HG02973 (cell line): ENCODE results near the gene AFMID.
"Not testable (repeated sequence)": the region's sequence is repeated elsewhere in the genome, so short reads cannot be mapped to it uniquely, and the experiment has no call there.

Experiments used
- ATAC-seq: cut with Tn5 transposase; IDR thresholded peaks from one replicate; pipeline ENCODE4 v1.9.1; 2021; ENCODE audit warnings: moderate library complexity; ENCODE audit not compliant: unreplicated experiment

AFMID gene

GRCh38 chr17:78219396-78220150 is 32.4 kb downstream of the AFMID start:
- ATAC-seq = no peak

GRCh38 chr17:78223061-78223460 is 35.9 kb downstream of the AFMID start:
- no peak for ATAC-seq

GRCh38 chr17:78223765-78224164 is 36.6 kb downstream of the AFMID start:
- ATAC-seq = no peak

DNA sequence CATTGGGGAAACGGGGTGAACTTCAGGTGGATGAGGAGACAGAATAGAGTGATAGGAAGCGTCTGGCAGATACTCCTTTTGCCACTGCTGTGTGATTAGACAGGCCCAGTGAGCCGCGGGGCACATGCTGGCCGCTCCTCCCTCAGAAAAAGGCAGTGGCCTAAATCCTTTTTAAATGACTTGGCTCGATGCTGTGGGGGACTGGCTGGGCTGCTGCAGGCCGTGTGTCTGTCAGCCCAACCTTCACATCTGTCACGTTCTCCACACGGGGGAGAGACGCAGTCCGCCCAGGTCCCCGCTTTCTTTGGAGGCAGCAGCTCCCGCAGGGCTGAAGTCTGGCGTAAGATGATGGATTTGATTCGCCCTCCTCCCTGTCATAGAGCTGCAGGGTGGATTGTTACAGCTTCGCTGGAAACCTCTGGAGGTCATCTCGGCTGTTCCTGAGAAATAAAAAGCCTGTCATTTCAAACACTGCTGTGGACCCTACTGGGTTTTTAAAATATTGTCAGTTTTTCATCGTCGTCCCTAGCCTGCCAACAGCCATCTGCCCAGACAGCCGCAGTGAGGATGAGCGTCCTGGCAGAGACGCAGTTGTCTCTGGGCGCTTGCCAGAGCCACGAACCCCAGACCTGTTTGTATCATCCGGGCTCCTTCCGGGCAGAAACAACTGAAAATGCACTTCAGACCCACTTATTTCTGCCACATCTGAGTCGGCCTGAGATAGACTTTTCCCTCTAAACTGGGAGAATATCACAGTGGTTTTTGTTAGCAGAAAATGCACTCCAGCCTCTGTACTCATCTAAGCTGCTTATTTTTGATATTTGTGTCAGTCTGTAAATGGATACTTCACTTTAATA is 37.3 kb downstream of the AFMID start:
- ATAC-seq = no peak

DNA sequence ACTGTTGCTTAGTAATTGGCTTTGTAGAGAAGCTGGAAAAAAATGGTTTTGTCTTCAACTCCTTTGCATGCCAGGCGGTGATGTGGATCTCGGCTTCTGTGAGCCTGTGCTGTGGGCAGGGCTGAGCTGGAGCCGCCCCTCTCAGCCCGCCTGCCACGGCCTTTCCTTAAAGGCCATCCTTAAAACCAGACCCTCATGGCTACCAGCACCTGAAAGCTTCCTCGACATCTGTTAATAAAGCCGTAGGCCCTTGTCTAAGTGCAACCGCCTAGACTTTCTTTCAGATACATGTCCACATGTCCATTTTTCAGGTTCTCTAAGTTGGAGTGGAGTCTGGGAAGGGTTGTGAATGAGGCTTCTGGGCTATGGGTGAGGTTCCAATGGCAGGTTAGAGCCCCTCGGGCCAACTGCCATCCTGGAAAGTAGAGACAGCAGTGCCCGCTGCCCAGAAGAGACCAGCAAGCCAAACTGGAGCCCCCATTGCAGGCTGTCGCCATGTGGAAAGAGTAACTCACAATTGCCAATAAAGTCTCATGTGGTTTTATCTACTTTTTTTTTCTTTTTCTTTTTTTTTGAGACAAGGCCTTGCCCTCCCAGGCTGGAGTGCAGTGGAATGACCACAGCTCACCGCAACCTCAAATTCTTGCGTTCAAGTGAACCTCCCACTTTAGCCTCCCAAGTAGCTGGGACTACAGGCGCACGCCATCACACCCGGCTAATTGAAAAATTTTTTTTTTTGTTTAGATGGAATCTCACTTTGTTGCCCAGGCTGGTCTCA is 38.1 kb downstream of the AFMID start:
- ATAC-seq = no peak

GRCh38 chr17:78226055-78226758 is 39.0 kb downstream of the AFMID start:
- no peak for ATAC-seq

GRCh38 chr17:78226759-78227454 is 39.7 kb downstream of the AFMID start:
- ATAC-seq = no peak

- ATAC-seq = no peak
Measured at GRCh38 chr17:78227455-78227916, 40.3 kb downstream of the AFMID start.

GRCh38 chr17:78228176-78228575 is 41.0 kb downstream of the AFMID start:
- ATAC-seq = no peak

GRCh38 chr17:78230252-78230962 is 43.2 kb downstream of the AFMID start:
- no peak for ATAC-seq

DNA sequence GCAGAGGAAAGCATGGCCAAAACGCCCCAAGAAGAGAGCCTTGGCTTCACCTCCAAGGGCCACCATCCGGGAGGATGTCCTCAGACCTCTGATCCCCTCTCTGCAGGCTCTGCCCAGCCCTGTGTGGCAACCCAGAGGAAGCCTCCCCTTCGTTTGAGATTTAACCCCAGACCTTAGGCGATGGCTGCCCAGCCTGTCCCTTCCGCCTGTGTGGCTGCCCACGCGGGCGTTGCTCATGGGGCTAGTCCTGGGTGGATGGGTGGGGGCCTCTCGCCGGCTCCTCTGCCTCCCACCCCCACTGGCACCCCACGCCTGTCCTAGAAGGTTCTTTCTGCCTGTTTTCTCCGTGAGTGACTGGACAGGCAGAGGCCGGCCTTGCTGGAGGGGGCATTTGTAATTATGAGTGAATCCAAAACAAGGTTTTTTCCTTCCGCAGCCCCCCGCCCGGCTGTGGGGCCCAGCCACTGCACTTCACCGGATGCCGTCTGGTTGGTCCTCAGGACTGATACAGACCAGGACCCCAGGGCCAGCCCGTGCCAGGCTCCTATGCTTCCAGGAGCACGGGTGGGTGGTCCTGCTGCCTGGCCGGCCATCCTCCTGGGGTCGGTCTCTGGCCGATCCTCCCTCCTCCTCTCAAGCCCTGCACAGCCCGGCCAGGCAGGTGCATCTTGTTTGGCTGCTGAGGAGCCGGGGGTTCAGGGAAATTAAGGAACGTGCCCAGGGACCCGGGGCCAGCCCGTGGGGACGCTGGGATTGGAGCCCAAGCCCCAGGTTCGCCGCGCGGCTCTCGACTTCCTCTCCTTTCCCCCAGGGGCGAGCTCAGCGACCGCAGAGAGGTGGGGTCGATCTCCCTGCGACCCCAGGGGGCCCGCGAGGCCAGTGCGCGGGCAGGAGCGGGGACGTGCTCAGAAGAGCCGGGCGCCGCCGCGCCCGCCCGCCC is 44.1 kb downstream of the AFMID start, which contains the start of gene TMEM235:
Gene TMEM235, plus strand, starts transcription at position 636 of the 940 bp plus-strand sequence. CDS start 393 bp downstream, outside the sequence.
- ATAC-seq = no peak

GRCh38 chr17:78231991-78232858 is 45.1 kb downstream of the AFMID start:
- no peak for ATAC-seq

DNA sequence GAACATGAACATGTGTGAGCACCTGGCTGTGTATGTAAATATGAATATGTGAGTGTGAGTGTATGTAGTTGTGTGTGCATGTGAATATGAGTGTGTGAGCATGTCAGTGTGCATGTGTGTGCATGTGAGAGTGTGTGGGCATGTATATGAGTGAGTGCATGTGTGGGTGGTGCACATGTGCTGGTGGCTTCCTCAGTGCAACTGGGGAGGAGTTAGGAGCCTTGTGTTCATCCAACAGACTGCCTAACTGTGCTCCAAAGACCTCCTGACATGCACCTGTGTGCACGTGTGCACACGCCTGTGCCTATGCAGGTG is 45.7 kb downstream of the AFMID start:
- ATAC-seq = no peak

- no peak for ATAC-seq
Measured at GRCh38 chr17:78233678-78234077, 46.5 kb downstream of the AFMID start.

GRCh38 chr17:78234261-78234865 is 47.2 kb downstream of the AFMID start:
- no peak for ATAC-seq

DNA sequence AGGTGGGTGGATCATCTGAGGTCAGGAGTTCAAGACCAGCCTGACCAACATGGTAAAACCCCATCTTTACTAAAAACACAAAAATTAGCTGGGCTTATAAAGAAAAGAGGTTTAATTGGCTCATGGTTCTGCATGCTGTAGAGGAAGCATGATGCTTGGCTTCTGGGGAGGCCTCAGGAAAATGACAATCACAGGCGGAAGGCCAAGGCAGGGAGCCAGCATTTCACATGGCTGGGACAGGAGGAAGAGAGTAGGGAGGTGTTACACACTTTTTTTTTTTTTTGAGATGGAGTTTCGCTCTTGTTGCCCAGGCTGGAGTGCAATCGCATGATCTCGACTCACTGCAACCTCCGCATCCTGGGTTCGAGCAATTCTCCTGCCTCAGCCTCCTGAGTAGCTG is 47.9 kb downstream of the AFMID start:
- not testable (repeated sequence) for ATAC-seq

- ATAC-seq = no peak
Measured at GRCh38 chr17:78235885-78236284, 48.7 kb downstream of the AFMID start.
